Activated CD8-positive, alpha-beta memory T cell treated with anti-CD3 and anti-CD28 coated beads, Interleukin-2, amount 50 U/mL, for 4 hours (primary cell): ENCODE data around the gene SPDYE18.
"Not testable (repeated sequence)": the region's sequence is repeated elsewhere in the genome, so short reads cannot be mapped to it uniquely, and the experiment has no call there.

ENCODE experiments used
- DNase-seq: peaks from one replicate; pipeline ENCODE4 v3.0.0-alpha.2; 2020

Gene SPDYE18, protein sequence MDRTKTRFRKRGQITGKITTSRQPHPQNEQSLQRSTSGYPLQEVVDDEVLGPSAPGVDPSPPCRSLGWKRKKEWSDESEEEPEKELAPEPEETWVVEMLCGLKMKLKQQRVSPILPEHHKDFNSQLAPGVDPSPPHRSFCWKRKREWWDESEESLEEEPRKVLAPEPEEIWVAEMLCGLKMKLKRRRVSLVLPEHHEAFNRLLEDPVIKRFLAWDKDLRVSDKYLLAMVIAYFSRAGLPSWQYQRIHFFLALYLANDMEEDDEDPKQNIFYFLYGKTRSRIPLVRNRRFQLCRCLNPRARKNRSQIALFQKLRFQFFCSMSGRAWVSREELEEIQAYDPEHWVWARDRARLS

DNA sequence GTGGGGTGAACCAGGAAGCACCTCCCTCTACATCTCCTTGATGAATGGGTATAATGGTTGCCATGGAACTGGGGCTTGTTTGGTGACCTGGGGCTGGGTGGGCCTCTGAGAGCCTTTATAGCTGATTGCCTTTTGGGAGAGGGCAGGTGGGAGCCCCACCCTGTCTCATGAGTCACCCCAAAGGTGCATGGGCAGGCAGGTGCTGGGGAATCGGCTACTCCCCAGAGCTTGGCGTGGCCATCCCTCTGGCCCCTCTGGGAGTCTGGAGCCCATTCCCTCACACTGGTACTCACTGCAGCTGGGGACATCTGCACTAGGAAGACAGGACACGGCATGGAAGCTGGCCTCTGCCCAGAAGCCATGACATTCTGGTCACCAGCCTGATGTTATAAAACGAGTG is at the start of gene SPDYE18:
SPDYE18 (minus strand) TSS at position 2 of the 400 bp plus-strand sequence. CDS start 2,046 bp downstream, outside the sequence.
- DNase-seq: not testable (repeated sequence)

DNA sequence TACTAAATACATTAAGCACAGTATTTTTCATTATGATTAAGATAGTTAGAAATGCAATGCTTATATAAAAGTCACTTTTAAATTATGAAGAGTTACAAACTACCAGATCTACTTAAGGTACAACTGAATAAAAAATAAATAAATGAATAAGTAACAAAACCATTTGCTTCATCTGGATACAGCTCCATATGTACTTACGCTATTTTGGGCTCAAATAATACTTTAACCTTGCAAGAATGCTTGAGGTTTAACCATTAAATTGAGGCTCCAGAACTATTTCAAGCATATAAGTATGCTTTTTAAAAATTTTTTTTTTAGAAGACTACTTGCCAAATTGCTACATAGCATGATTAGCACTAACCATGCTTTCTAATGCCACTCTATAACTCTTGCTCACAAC is 46.0 kb upstream of the SPDYE18 start:
- not testable (repeated sequence) for DNase-seq

DNA sequence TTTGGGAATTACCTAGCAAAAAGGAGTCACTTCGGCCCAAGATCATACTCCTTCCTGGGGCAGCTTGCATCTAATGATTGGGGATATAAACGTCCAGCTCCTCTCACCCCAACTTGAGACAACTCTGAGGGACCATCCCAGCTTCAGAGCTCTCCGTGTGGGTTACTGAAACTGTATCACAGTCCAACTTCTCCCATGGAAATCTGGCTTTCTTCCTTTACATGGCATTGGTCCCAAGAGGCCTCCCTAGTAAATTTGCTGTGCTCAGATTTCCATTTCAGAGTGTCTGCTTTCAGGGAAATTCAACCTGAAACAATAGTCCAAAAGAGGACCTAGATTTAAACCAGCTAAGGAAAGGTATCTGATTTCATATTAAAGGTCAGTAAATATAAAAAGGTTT is 45.3 kb upstream of the SPDYE18 start:
- not testable (repeated sequence) for DNase-seq

DNA sequence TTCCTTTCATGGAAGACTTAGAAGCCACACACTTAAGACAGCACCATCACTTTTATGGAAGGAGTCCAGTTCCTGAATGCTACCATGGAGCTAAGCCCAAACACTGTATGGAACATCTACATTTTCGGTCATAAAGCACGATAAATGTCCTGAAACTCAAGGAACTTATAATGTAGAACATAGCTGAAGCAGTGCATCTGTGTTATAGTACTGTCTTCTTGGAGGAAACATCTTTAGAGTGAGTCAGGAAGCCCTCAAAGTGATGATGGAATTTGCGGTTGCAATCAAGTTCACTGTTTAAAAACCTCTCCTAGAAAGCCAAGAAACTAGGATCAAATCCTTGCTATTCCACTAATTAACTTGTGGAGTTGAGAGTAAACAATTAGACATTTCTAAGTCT is 43.5 kb upstream of the SPDYE18 start:
- DNase-seq: not testable (repeated sequence)

DNA sequence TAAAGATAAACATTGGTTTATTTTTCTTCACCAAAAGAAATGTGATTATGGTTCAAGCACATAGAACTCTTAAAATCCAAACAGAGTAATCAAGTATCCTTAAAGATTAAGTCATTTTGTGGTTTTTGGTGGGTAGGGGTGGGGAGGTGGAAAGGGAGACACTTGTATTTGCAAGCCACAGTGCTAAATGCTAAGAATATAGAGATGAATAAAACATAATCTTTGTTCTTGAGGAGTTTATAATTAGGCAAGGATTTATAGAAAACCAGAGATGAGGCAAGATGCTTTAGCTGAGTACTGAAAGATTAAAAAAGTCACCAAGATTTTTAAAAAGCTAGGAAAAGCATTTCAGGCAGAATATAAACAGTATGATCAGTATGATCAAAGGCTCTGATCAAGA is 40.3 kb upstream of the SPDYE18 start:
- not testable (repeated sequence) for DNase-seq

DNA sequence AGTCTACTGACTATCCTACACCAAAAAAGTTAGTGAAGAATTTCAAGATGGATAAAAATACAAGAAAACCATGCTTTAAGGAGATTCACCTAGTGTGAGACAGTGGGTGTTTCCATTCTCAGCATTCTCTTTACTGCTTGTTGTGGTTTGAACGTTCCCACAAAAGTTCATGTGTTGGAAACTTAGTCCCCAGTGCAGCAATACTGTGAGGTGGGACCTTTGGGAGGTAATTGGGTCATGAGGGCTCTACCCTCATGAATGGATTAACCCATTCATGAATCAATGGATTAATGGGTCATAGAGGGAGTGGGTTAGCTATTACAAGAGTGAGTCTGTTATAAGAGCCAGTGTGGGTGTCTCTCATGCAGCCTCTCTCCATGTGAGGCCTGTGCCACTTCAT is 38.8 kb upstream of the SPDYE18 start:
- not testable (repeated sequence) for DNase-seq

DNA sequence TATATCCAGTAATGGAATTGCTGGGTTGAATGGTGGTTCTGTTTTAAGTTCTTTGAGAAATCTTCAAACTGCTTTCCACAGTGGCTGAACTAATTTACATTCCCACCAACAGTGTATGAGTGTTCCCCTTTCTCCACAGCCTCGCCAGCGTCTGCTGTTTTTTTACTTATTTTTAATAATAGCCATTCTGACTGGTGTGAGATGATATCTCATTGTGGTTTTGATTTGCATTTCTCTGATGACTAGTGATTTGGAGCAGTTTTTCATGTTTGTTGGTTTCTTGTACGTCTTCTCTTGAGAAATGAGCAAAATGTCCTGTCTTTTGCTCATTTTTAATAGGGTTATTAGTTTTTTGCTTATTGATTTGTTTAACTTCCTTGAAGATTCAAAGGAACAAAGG is 38.1 kb upstream of the SPDYE18 start:
- DNase-seq: not testable (repeated sequence)

DNA sequence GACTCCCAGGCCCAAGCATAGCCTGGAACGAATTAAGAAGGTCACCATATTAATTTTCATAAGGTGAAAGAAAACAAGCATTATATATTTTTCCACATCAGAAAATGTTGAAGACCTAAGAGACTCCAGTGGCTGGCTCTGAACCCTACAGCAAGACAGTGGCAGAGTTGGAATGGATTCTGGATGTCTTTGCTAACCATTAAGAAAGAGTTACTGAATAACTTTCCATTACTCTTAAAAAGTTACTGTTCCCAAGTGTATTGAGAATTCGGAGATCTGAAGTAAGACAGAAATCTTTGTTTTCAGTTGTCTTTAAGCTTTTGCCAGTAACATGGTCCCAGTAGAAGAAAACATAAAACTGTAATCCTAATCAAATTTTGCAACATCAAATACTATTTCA is 29.9 kb upstream of the SPDYE18 start:
- DNase-seq: not testable (repeated sequence)

DNA sequence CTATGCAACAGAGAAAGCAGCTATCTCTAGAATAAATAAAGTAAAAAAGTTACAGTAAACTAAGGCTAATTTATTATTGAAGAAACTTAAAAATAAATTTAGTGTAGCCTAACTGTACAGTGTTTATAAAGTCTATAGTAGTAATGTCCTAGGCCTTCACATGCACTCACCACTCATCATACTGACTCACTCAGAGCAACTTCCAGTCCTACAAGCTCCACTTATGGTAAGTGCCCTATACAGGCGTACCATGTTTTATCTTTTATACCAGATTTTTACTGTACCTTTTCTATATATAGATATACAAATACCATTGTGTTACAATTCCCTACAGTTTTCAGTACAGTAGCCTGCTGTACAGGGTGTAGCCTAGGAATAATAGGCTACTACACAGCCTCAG is 19.8 kb upstream of the SPDYE18 start:
- DNase-seq: not testable (repeated sequence)

DNA sequence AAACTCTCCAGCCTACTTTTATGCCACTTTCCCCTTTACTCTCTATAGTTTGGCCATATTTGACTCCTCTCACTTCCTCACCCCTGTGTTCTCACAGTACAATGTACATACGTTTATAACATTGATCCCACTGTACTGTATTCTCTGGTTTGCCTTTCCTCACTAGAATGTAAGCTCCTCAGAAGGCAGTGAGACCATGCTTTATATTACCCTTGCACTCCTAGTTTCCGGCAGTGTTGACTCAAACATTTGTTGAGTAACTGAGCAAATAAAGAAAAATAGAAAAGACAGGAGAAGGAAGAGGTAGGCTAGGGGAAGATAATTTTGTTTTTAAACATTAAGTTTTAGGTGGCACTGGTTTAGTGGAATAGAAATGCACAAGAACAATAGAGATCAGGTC is 17.9 kb upstream of the SPDYE18 start:
- not testable (repeated sequence) for DNase-seq

DNA sequence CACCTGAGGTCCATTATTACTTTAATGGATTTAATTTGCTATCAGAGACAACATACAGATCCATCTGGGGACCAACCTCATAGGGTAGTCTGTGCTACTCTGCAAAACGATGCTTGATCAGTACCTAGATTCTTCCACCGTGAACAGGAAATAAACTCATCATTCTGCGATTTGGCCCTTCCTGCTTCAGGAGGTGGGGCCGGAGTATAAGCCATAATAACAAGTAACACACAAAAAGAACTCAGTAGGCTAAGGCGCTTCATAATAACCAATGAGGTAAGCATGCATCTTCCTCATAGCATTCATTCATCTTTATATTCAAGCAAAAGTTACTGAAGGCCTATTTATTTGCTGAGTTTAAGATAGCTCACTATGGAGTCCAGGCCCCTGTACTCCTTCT is 17.3 kb upstream of the SPDYE18 start:
- not testable (repeated sequence) for DNase-seq

DNA sequence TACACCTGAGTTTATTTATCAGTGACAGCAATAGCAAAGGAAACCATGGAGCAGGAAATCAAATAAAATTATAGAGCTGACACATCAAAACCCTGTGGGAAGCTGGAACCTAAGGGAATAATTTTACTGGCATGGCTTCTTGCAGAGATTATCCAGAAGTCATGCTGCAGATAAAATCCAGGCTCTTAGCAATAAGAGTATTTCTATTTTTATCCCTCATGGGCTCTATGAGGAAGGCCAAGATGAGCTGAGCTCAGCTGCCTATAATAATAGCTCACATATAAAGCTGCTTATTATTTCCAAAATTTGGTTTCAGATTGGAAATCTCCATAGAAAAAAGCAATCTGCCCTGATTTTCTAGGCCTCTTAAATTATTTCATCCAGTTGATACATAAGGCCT is 16.8 kb upstream of the SPDYE18 start:
- not testable (repeated sequence) for DNase-seq

DNA sequence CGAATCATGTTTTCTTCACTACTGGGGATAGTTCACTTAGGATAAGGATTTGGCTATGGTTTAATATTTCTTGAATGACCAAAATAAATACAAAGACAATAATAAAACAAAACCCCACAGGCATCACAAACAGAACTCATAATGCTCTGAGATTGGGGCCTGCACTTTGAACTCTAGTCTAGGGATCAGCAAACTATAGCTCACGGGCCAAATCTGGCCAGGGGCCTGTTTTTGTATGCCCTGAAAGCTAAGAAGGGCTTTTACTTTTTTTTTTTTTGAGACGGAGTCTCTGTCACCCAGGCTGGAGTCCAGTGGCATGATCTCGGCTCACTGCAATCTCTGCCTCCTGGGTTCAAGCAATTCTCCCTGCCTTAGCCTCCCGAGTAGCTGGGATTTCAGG is 14.7 kb upstream of the SPDYE18 start:
- DNase-seq: not testable (repeated sequence)

DNA sequence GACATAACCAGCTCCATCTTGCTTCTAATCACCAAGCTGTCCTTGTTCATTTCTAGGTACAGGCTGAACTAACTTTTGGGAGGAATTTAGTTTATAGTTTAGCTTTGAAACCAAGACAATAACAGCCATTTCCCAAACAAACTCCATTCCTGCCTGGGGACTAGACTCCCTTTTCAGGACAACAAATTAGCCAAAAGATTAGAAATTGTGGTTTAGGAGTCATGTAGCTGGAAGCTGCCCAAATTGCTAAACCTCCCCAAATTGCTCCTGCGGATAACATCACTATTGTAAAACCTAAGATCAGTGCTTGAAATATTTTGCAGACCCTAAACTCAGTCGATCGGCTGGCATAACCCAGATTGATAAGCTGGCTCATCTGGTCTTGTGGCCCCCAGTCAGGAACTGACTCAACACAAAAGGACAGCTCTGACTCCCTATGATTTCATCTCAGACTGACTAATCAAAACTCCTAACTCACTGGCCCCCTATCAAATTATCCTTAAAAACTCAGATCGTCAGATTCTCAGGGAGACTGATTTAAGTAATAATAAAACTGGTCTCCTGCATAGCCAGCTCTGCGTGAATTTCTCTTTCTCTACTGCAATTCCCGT is 12.5 kb upstream of the SPDYE18 start:
- not testable (repeated sequence) for DNase-seq

DNA sequence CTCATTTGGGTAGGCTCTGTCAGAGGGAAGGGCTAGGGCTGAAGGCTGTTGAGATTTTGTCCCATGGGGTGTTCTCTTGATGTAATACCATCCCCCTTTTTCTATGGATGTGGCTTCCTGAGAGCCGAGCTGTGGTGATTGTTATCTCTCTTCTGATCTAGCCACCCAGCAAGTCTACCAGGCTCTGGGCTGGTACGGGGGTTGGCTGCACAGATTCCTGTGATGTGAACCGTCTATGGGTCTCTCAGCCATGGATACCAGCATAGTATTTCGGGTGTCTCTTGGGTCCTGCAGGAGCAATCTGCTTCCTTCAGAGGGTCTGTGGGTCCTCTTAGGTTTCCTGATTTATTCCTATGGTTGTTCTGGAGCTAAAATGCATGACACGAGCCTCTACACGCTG is 8.8 kb upstream of the SPDYE18 start:
- DNase-seq: not testable (repeated sequence)

DNA sequence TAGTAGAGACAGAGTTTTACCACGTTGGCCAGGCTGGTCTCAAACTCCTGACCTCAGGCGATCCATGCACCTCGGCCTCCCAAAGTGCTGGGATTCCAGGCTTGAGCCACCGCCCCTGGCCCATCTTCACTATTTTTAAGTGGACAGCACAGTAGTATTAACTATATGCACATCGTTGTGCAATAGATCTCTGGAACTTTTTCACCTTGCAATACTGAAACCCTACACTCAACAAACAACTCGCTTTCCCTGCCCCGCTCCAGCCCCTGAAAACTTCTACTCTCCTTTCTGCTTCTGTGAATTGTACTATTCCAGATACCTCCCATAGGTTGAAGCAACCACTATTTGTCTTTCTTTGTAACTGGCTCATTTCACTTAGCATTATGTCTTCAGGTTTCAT is 3.5 kb upstream of the SPDYE18 start:
- not testable (repeated sequence) for DNase-seq

DNA sequence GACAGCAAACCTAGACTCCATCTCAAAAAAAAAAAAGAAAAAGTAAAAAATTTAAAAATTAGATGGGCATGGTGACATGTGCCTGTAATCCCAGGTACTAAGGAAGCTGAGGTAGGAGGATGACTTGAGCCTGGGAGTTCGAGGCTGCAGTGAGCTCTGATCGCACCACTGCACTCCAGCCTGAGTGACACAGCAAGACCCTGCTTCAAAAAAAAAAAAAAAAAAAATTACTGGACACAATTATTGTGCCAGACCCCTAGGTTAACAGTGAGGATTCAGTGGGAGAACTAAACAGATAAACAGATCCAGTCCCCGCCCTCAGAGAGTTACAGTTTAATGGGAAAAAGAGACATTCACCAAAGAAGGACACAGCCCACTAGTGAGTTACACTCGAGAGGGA is 1.4 kb upstream of the SPDYE18 start:
- not testable (repeated sequence) for DNase-seq

DNA sequence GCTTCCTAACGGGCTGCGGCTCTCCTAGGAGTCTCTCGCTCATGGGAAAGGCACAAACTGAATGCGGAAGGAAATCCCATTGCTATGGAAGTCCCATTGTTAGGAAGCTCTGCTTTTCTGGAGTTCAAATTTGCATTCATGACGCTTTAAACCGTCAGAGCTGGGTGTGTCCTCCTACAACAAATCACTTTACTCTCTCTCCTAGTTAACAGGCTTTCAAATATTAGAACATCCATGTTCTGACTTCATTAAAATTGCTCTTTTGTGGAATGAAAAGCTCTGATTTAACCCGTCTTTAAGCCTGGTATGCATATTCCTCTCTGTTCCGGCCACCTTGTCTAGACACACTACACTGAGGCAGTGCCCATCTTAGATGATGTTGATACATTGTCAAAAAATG is 30.1 kb downstream of the SPDYE18 start, which contains the start of gene SPDYE17:
SPDYE17 (minus strand) TSS at position 101 of the 400 bp plus-strand sequence. CDS start 1,791 bp downstream, outside the sequence.
- not testable (repeated sequence) for DNase-seq

DNA sequence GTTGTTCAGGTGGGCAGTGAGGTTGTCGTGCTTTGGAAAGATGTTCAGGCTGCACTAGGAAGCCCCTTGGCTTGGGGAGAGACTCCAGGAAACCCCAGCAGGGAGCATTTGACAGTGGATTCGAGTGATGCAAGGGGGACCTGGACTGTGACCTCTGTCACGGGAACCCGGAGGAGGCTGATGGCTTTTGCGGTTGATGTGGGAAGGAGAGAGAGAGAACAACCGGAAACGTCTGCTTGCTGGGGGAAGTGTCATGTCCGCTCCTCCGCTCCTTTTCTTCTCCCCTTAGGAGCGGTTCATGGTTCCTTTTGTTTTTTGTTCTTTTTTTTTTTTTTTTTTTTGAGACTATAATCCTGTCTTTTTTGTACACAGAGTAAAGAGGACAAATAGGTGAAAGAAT is 36.0 kb downstream of the SPDYE18 start:
- not testable (repeated sequence) for DNase-seq

DNA sequence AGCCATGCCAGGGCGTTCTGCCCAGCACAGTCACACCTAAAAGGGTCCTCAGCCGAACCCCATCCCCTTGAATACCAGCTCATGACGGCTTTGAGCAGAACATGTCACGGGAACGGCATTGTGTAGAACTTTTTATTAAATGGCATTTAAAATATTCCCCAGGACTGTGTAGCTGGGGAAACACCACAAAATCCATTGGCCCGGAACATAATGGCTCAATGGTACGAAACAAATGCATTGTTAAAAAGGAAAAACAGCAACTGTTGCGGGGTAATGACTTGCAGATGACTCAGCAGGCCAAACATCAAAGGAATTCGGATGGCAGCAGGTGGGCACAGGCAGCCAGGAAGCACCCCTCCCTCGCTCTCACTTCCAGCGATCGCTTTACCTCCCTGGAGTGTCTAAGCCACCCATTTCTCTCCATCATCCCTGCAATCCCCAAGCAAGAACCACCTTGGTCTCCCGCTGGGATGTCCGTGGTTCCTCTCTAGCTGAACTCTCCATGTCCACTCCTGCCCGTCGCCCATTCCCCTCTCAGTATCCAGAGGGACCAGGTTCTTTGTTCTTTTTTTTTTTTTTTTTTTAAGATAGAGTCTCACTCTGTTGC is 52.2 kb downstream of the SPDYE18 start:
- not testable (repeated sequence) for DNase-seq

DNA sequence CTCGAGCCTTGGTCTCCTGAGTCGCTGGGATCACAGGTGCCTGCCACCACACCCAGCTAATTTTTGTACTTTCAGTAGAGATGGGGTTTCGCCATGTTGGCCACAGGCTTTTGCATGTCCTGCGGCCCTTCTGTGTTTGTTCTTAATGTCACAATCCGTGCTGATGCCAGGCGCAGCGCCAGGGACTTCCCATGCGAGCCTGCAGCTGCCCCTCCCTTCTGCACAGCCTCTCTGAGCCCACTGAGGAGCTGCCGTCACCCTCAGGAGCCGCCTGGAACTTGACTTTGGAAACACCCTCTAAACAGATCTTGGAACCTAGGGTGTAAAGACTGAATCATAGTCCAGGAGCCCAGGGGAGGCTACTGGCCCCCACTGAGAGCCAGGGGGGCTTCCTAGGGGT is 54.4 kb downstream of the SPDYE18 start:
- DNase-seq: not testable (repeated sequence)

DNA sequence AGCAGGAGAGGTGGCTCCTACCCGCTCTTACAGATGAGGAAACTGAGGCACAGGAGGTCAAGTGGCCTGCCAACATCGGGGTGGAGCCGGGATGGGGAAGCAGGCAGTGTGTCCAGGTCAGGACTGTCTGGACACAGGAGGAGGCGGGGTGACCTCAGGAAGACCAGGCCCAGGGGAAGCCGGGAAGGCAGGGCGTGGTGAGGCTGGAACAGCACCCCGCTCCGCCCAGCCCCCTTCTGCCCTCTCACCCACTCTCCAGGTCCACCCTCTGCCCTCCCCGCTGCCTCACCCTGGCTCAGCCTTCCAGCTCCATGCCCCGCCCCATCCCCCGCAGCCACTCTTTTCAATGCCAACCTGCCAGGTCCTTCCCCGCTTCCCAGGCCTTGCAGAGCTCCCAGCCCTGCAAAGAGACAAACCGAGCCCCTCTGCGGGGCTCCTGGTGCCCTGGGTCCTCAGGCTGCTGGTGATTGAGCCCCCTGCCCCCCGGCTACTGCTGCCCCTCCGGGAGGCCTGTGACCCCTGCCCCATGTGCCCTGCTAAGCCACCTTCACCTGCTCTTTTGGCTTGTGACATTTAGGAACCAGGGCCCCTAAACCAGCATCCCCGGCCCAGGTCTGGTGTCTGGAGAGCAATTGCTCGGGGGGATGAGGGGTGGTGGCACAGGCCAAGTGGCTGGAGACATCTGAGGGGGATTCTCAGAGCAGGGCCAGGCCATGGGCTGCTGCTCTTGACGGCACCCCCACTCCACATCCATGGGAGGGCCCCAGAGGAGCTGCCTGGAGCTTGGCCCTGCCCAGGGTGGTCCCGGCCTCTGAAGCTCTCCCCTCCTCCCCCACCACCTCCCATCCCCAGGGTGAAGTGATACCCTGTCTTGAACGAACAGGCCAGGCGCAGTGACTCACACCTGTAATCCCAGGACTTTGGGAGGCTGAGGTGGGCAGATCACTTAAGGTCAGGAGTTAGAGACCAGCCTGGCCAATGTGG is 55.9 kb downstream of the SPDYE18 start:
- DNase-seq: not testable (repeated sequence)
